NCI-H1048 (cell line): Measurements from ENCODE around the gene ASTL.

ENCODE experiments used
- DNase-seq: peaks from one replicate; lab custom pipeline; 2025; lab: John Stamatoyannopoulos, UW

Gene ASTL

DNA sequence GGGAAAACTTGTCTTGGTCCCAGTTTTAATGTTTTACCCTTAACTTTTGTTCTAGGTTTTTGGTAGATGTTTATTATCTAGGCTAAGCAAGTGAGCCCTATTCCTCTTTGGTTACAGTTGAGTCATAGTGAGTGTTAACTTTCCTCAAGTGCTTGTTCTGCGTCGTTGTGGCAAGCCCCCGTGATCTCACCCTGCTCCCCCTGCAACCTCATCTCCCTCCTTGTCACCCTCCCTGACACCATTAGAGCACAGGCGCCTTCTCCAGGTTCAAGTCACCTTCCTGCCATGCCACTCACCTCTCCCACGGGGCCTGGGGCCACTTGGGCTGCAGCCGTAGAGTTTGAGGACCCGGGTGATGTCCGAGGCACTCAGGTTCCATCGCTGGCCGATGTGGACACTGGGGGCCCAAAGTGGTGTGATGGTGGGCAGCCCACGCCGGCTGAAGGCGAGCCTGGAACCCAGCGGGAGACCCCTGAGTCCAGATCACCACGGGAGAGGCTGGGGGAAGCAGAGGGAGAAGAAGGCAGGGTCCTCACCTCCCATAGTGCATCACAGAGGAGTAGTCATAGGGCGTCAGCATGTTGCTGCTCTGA is 8.7 kb downstream of the ASTL start:
- DNase-seq = no peak

GRCh38 chr2:96128456-96128855 is 9.8 kb downstream of the ASTL start:
- DNase-seq = no peak

GRCh38 chr2:96124406-96125265 is 13.7 kb downstream of the ASTL start:
- DNase-seq = no peak

DNA sequence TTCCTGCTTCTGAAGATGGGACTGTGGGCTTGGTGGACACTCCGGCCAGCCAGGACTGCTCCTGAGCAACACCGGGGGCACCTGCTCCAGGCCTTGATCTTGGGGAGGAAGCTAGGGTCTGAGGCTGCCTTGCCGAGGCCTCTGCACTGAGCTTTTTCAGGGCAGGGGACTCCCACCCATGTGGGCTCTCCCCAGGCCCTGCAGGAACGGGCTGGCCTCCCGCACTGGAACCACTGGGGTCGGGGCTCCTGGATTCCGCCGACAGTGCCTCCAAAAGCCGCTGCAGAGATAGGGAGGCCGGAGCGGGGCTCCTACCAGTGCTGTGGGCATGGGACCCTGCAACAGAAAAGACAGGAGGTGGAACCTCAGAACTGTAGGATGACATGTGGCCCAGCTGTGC is 14.4 kb downstream of the ASTL start:
- DNase-seq = no peak

DNA sequence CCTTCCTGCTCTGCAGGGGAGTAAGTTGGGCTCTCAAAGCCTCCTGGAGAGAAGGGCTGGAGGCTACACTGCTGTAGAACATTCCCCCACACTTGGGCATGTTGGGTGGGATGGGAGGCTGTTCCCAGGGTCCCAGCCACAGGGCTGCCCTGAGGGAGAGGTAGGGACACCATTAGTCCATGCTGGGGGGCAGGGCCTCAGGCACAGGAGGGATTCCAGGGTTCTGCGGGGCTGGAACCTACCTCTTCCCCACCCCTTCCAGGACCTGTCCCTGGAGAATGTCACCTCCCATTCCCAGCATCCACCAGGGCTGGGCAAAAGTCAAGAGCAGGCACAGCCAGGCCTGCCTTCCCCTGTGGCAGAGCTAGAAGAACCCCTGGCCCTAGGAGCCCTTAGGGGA is 15.0 kb downstream of the ASTL start:
- no peak for DNase-seq

GRCh38 chr2:96122391-96122790 is 15.9 kb downstream of the ASTL start:
- DNase-seq = no peak

DNA sequence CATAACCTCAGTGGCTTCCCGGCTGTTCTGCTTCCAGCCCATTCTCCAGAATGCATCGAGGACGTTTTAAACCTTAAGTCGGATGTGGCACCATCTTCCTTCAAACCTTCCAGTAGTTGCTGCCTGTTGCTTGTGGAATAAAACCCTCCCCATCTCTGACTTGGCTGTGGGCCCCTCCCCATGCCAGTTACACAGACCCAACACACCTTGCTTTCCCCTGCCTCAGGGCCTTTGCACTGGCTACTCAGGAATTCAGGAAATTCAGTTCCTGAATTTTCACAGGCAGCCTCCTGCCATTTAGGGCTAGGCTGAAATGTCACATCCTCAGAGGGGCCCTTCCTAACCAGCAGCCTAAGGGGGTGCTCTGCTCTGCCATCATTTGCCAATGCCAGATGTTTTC is 16.9 kb downstream of the ASTL start:
- DNase-seq = no peak

DNA sequence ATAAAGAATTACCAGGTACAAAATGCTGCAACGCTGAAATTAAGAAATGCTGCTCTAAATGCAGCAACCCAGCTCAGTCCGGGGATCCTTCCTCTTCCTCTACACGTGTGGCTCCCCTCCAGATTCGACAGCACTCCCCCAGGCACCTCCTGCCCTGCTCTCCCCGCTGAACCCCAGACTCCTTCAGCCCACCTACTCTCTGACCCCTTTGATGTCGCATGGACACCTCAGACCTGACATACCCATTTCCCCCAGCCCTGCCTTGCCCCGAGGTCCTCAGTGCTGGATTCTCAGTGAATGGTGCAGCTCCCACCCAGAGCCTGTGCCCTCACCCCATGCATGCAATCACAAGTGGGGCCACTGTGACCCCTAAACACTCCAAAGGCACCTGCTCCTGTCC is 17.3 kb downstream of the ASTL start:
- DNase-seq = no peak

DNA sequence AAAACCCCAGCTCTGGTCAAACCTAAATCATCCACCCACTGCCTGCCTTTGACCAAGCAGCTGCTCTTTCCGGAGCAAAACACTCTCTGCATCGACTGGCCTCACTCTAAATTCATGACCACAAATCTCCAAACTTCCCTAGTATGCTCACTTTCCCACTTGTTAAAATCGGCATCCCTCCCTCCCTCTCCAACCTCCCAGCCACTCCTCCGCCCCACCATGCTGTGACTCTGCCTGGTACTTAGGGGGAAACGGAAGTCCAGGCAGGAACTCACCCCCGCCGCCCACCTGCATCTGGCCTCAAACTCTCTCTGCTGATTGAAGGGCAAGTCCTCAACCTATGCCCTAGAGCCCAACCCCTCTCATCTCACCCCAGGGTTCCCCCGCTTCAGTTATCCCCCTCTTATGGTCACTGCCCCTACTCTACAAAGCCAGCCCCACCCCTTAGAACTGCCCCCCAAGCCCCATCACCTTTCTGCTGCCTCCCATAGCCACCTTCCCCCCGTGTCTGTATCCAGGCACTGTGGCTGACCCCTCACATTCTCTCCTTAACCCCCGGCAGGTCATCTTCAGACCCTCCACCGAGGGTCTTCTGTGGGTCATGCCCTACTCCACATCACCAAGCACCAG is 18.1 kb downstream of the ASTL start:
- no peak for DNase-seq

DNA sequence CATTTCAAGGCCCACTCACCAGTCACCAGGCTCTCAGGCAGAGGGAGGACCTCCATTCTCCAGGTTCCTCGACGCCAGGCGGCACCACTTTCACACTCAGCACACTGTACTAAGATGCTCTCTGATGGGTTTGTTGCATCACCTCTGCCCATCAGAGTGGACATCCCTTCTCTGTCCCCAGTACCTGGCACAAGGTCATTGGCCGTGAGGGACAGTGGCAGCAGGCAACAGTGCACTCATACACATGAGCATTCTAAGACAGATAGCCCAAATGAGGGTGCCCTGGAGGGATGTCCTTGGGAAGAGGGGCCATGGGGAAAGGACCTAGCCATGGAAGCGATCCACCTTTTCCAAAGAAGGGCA is 18.9 kb downstream of the ASTL start:
- no peak for DNase-seq

GRCh38 chr2:96118698-96119388 is 19.5 kb downstream of the ASTL start:
- no peak for DNase-seq

DNA sequence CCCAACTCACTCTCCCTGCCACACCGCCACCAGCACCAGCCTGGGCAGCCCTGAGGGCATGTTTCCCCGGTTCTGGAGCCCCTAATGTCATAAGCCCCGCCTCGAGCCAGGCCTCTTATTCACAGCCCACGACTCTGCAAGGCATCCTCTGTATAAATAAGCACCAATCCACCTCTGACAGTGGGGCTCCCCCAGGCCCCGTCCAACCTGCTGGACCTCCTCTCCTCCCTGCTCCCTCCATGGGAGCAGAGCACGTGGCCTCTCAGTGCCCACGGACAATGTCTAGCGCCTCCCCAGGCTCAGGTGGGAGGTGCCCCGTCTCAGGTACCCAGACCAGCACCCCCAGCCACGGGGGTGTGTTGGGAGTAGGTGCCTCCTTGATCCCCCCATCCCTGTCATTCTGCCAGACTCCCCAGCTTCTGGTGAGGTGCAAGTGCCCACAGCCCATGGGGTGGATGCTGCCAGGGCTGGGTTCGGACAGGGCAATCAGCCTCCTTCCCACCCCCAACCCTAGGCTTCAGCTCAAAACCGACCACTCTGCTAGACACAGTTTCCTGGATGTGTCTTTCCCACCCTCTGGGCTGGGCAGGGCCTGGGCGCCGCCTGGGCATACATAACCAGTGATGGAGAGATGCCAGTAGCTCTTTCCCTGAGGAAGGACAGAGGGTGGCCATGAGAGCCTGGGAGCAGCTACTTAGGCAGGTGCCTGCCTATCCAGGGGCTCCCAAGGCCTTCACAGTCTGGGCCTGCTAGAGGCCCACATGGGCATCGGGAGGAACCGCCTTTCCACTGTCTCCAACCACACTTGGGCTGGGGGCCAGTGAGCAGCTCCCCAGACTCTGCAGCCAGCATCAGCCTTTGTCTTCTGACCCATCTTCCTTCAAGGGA is 20.4 kb downstream of the ASTL start:
- DNase-seq = no peak

GRCh38 chr2:96116879-96117533 is 21.3 kb downstream of the ASTL start:
- no peak for DNase-seq

- peak; percentile 59 for DNase-seq
Observed at GRCh38 chr2:96116424-96116878, 21.9 kb downstream of the ASTL start, which contains the start of gene ADRA2B. Gene ADRA2B (minus strand): TSS chr2:96116571. CDS start chr2:96116149, 422 bp downstream.

GRCh38 chr2:96115631-96116423 is 22.5 kb downstream of the ASTL start:
- DNase-seq = no peak

DNA sequence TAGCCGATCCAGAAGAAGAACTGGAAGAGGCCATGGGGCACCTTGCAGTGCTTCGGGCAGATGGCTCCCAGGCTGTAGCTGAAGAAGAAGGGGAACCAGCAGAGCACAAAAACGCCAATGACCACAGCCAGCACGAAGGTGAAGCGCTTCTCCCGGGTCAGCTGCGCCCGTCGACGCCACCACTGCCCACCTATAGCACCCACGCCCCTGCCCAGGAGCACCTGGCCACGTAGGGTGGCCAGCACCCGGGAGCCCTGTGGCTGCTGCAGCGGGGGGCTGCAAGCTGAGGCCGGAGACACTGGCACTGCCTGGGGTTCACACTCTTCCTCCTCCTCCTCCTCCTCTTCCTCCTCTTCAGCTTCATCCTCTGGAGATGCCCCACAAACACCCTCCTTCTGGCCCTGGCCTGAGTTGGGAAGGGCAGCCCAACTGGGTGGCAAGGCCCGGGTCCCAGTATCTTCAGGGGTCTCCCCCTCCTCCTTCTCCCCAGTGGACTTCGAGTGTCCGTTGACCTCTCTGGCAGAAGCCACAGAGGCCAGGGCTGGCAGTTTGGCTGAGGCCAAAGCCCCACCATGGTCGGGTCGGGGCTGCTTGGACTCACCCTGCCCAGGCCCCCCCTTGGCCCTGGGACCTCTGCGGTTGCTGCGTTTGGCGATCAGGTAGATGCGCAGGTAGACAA is 23.3 kb downstream of the ASTL start:
- DNase-seq = no peak

DNA sequence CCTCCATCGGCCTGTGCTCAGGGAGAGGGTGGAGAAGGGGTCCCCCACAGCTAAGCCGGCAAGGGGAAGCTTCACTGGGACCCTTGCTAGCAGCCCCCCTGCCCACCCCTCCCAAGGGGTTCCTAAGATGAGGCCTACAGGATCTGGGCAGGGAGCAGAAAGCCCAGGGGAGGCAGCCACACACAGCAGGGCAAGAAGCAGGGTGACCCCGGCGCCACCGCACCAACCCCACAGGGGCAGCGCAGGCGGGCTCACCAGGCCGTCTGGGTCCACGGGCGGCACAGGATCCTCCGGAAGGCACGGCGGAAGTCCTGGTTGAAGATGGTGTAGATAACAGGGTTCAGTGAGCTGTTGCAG is 23.8 kb downstream of the ASTL start:
- no peak for DNase-seq

- DNase-seq = no peak
Observed at GRCh38 chr2:96113951-96114350, 24.4 kb downstream of the ASTL start.

DNA sequence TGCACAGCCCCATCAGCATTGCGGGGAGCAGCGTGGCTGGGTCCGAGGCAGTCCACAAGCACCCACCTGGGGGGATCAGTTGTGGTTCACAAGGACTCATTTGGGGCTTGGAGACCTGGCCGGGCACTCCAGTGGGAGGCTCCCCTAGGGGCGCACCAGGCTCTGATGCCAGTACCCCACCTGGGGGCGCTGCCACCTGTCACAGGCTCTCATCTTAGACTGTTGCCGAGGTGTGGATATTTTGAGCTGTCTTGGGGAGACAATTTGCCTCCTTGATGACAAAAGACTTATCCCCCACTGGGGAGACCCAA is 25.0 kb downstream of the ASTL start:
- no peak for DNase-seq
